ENCODE results near the gene PTGIR. TPM values are rescaled to one million over a fixed set of nuclear protein-coding genes. Genes with fewer than 3 reads are reported as not detected.

Gene PTGIR
- total and polyA plus RNA-seq, 10 of the 15 experiments (the other 5 are each of a cell fraction or from before 2014, with no cell fraction given), result 0.34 to 29.1 (median 9.9) TPM

GRCh38 chr19:46648060-46648960 lies 23.4 kb upstream of the PTGIR start:
- Histone ChIP-seq H3K27ac (ENCODE audit: control insufficient read depth, insufficient read depth) (no peak overlapping the region), H3K4me1 (ENCODE audit: control insufficient read depth, insufficient read depth, low read length) (peaks cover 5% of the 10 kb centered on the region; the same call in 1 of the 2 replicates), H4K20me1 (ENCODE audit: control insufficient read depth, insufficient read depth) (no peaks in the 10 kb centered on the region), H3K9ac (ENCODE audit: control insufficient read depth, insufficient read depth, low read length) (no peak overlapping the region), H3K4me3 (no peak overlapping the region), H3K9me3 (replicated peaks; ENCODE audit: control insufficient read depth, insufficient read depth, low read length) (no peaks in the 10 kb centered on the region; the same call in 2 of the 3 replicates), H3K79me2 (ENCODE audit: control insufficient read depth, insufficient read depth, low read length) (no peaks in the 10 kb centered on the region), H2AFZ (ENCODE audit: control insufficient read depth, low read depth, low read length) (peak overlapping the region; percentile 40; the same call in 1 of the 2 replicates), H3K4me2 (ENCODE audit: control insufficient read depth, insufficient read depth) (peak overlapping the region; percentile 63), H3K36me3 (ENCODE audit: control insufficient read depth in 2 of 2, insufficient read depth in 2 of 2, low read length in 1 of 2) (no peaks in the 10 kb centered on the region), H3K27me3 (replicated peaks in 1 of 2; ENCODE audit: control insufficient read depth in 2 of 2, insufficient read depth in 2 of 2, low read length in 1 of 2) (no peaks in the 10 kb centered on the region; a peak in 1 of 4 replicates)
- intact Hi-C loops (cut with micrococcal nuclease; ENCODE audit: unreplicated experiment) (no loop called here), in situ Hi-C loops (cut with MboI) (no loop called here)
- DNase-seq (ENCODE audit: low read depth, low spot score) (no peak), ATAC-seq (peak; percentile 70), FAIRE-seq (peak; percentile 18)
- CTCF ChIA-PET, result interaction anchor here (0.9 to 1.9 kb wide), 5 partner anchors 13 to 56 kb away, joined by 3 to 14 read pairs (median 3); partner anchors contain the start of gene DACT3
- POLR2A ChIA-PET, result no interaction called here
- SMC1A ChIA-PET (ENCODE audit: uncharacterized antibody, unreplicated experiment), result interaction anchor here (0.7 to 4.5 kb wide), 3 partner anchors 9 to 13 kb away, joined by 3 to 22 read pairs (median 4); partner anchors contain the start of gene DACT3
- BruUV-seq (replicated peaks), result no TSS peak
- WGBS (ENCODE audit: insufficient coverage, insufficient replicate concordance, low lambda C conversion rate, missing lambda C conversion rate), result 21% methylated on average over 57 of the region's 63 CpGs
- RAD21 ChIA-PET (ENCODE audit: unreplicated experiment), result interaction anchor here (4.5 kb wide), 1 partner anchor 13 kb away, joined by 22 read pairs; the partner anchor contains the start of gene DACT3
- TF ChIP-seq HCFC1 (IDR thresholded peaks at IDR 0.05; ENCODE audit: low read length) (no peak), CBX3 (IDR thresholded peaks at IDR 0.05; ENCODE audit: borderline replicate concordance, low read depth) (no peak), ATF3 (IDR thresholded peaks at IDR 0.05; ENCODE audit: borderline replicate concordance, extremely low read depth, low read depth, low read length) (no peak), NFXL1 (IDR thresholded peaks at IDR 0.05; ENCODE audit: borderline replicate concordance) (no peak), PKNOX1 (IDR thresholded peaks at IDR 0.05) (no peak), KDM1A (IDR thresholded peaks at IDR 0.05; ENCODE audit: borderline replicate concordance) (no peak), ZZZ3 (IDR thresholded peaks at IDR 0.05; ENCODE audit: control insufficient read depth, insufficient read length, low read depth) (no peak), MXI1 (IDR thresholded peaks at IDR 0.05; ENCODE audit: low read depth, low read length) (no peak), NRF1 (conservative IDR thresholded peaks at IDR 0.05; ENCODE audit: low read depth, low read length) (no peak), TARDBP (IDR thresholded peaks at IDR 0.05; ENCODE audit: borderline replicate concordance) (no peak), POLR2A (IDR thresholded peaks at IDR 0.05; ENCODE audit: low read depth, low read length) (no peak), SIN3A (IDR thresholded peaks at IDR 0.05; ENCODE audit: low read depth, low read length) (no peak), SP1 (IDR thresholded peaks at IDR 0.05; ENCODE audit: low read depth, low read length) (no peak), IRF4 (IDR thresholded peaks at IDR 0.05; ENCODE audit: low read depth, low read length) (no peak), MYC (IDR thresholded peaks at IDR 0.05; ENCODE audit: insufficient read depth, insufficient read length, insufficient replicate concordance, low read length, severe bottlenecking) (no peak), IKZF1 (conservative IDR thresholded peaks at IDR 0.05) (peak; percentile 61), MEF2B (IDR thresholded peaks at IDR 0.05; ENCODE audit: partially characterized antibody, poor library complexity, severe bottlenecking) (peak; percentile 27), BCL3 (IDR thresholded peaks at IDR 0.05; ENCODE audit: borderline replicate concordance, insufficient read depth, low read depth, low read length, poor library complexity, severe bottlenecking) (no peak)

Data from GM12878 (cell line).